Lung (tissue), 12 donors: ENCODE data around the gene ADAMTSL2. TPM values are rescaled to one million over a fixed set of nuclear protein-coding genes. Genes with fewer than 3 reads are reported as not detected.

Experiments used
- ATAC-seq: fragments of 200-7000 bp; cut with Tn5 transposase; one replicate; pipeline ENCODE4 v1.9.1; 2020; ENCODE audit warnings: moderate number of reproducible peaks; ENCODE audit not compliant: insufficient read depth, low FRiP score
- DNase-seq, 3 donors: peaks; one replicate each; pipeline ENCODE4 v3.0.0-alpha.2; 2013 to 2017
- H3K27ac ChIP-seq, 2 donors: one replicate each; pipeline ENCODE4 v1.5.1; 2013; ENCODE audit warnings: mild to moderate bottlenecking in 2 of 2, moderate library complexity in 2 of 2, control low read depth in 1 of 2, inconsistent platforms in 1 of 2, low read depth in 1 of 2, low read length in 1 of 2
- H3K27me3 ChIP-seq, 3 donors: one replicate each; pipeline ENCODE4 v1.5.1; 2013; ENCODE audit warnings: low read length in 2 of 3; ENCODE audit not compliant: control insufficient read depth in 3 of 3, insufficient read depth in 3 of 3
- H3K36me3 ChIP-seq, 4 donors: one replicate each; pipeline ENCODE4 v1.5.1; 2013; ENCODE audit warnings: low read length in 4 of 4, mild to moderate bottlenecking in 1 of 4, moderate library complexity in 1 of 4; ENCODE audit not compliant: control insufficient read depth in 4 of 4, insufficient read depth in 4 of 4
- H3K4me1 ChIP-seq, 5 donors: one replicate each; pipeline ENCODE4 v1.5.1; 2013; ENCODE audit warnings: low read length in 5 of 5, mild to moderate bottlenecking in 2 of 5, moderate library complexity in 1 of 5; ENCODE audit not compliant: control insufficient read depth in 5 of 5, insufficient read depth in 5 of 5
- H3K4me3 ChIP-seq: one replicate; pipeline ENCODE4 v1.5.1; 2013; ENCODE audit warnings: mild to moderate bottlenecking, control low read depth, moderate library complexity
- H3K9ac ChIP-seq, 2 donors: one replicate each; pipeline ENCODE4 v1.5.1; 2013; ENCODE audit warnings: low read length in 2 of 2, control low read depth in 1 of 2; ENCODE audit not compliant: insufficient read depth in 1 of 2
- H3K9me3 ChIP-seq, 4 donors: one replicate each; pipeline ENCODE4 v1.5.1; 2013; ENCODE audit warnings: low read length in 3 of 4, mild to moderate bottlenecking in 1 of 4, moderate library complexity in 1 of 4; ENCODE audit not compliant: control insufficient read depth in 4 of 4, insufficient read depth in 3 of 4
- WGBS, 2 donors: extraction: QIAGEN DNeasy Blood & Tissue Kit; methylation state at CpG; one replicate each; pipeline ENCODE4 v1.1.7; 2013; 5-methylcytosine and 5-hydroxymethylcytosine counted together
- polyA plus RNA-seq, 2 donors: library from polyadenylated mRNA; stranded (reverse); fragments of 200-250 nt; gene quantifications; one replicate each; pipeline ENCODE4 v1.2.1, GENCODE V29; 2013
- total RNA-seq, 2 donors: library from RNA; depleted of rRNA in 1 of 2; stranded (reverse); fragments of >200 nt in 1 of 2; gene quantifications; one replicate each; pipeline ENCODE4 v1.2.1, GENCODE V29; 2014 to 2021
- TF ChIP-seq, protein P1 (sequence below): IDR thresholded peaks from 2 replicates; pipeline ENCODE4 v1.5.1; 2012; ENCODE audit warnings: mild to moderate bottlenecking; ENCODE audit errors: control extremely low read depth, extremely low read depth
- donor health status: control.
- donor health status: control.
- donor health status: Bipolar disorder and iron deficiency.
- donor health status: healthy.
- donor health status: DM: yes; HTN: yes; CAD: no.

ADAMTSL2 gene
- total and polyA plus RNA-seq, 4 donors, result 6.4 to 20.6 (median 10.1) TPM

DNA sequence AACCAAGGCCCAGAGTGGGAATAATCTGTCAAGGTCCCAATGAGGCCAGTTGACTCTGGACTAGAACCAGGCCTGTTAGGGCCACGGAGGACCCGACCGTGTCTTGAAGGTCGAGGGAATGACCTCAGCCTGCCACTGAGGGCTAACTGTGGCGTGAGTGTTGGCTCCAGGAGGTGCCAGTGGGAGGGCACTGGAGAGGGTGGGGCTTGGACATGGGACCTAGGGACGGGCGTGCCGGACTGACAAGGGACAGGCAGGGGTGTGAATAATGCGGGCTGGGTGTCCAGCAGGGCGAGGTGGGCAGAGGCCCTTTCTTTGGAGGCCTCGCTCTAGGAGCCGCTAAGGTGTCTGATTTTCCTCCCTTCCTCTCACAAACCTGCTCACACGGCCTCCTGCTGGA is 7.5 kb downstream of the ADAMTSL2 start:
- no peak overlapping the region for H3K9ac ChIP-seq

GRCh38 chr9:133543772-133544467 is 9.4 kb downstream of the ADAMTSL2 start:
- H3K27me3 ChIP-seq, result no peaks in the 10 kb centered on the region
- H3K4me1 ChIP-seq, result peaks cover 0 to 40% (median 16%) of the 10 kb centered on the region in 5 donors
- TF ChIP-seq, protein P1, sequence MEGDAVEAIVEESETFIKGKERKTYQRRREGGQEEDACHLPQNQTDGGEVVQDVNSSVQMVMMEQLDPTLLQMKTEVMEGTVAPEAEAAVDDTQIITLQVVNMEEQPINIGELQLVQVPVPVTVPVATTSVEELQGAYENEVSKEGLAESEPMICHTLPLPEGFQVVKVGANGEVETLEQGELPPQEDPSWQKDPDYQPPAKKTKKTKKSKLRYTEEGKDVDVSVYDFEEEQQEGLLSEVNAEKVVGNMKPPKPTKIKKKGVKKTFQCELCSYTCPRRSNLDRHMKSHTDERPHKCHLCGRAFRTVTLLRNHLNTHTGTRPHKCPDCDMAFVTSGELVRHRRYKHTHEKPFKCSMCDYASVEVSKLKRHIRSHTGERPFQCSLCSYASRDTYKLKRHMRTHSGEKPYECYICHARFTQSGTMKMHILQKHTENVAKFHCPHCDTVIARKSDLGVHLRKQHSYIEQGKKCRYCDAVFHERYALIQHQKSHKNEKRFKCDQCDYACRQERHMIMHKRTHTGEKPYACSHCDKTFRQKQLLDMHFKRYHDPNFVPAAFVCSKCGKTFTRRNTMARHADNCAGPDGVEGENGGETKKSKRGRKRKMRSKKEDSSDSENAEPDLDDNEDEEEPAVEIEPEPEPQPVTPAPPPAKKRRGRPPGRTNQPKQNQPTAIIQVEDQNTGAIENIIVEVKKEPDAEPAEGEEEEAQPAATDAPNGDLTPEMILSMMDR, result no peak
- no peak for DNase-seq
- H3K36me3 ChIP-seq, result no peaks in the 10 kb centered on the region
- peak overlapping the region in 1 of 2 donors; percentile 41 for H3K27ac ChIP-seq
- H3K9ac ChIP-seq, result no peak overlapping the region
- 76 to 83% methylated on average over 16 of the region's 16 CpGs for WGBS, 2 donors
- no peak for ATAC-seq
- H3K9me3 ChIP-seq, result no peaks in the 10 kb centered on the region
- no peak overlapping the region for H3K4me3 ChIP-seq

More for the DNA sequence above, 7.5 kb downstream of the ADAMTSL2 start:
- no peak overlapping the region for H3K27ac ChIP-seq
- peaks cover 0 to 45% (median 16%) of the 10 kb centered on the region in 5 donors for H3K4me1 ChIP-seq
- no peaks in the 10 kb centered on the region for H3K27me3 ChIP-seq
- 80 to 81% methylated on average over 13 of the region's 13 CpGs for WGBS, 2 donors
- no peak for ATAC-seq
- H3K4me3 ChIP-seq, result no peak overlapping the region
- TF ChIP-seq, protein P1, result no peak
- DNase-seq, result no peak
- no peaks in the 10 kb centered on the region for H3K9me3 ChIP-seq
- no peaks in the 10 kb centered on the region for H3K36me3 ChIP-seq

DNA sequence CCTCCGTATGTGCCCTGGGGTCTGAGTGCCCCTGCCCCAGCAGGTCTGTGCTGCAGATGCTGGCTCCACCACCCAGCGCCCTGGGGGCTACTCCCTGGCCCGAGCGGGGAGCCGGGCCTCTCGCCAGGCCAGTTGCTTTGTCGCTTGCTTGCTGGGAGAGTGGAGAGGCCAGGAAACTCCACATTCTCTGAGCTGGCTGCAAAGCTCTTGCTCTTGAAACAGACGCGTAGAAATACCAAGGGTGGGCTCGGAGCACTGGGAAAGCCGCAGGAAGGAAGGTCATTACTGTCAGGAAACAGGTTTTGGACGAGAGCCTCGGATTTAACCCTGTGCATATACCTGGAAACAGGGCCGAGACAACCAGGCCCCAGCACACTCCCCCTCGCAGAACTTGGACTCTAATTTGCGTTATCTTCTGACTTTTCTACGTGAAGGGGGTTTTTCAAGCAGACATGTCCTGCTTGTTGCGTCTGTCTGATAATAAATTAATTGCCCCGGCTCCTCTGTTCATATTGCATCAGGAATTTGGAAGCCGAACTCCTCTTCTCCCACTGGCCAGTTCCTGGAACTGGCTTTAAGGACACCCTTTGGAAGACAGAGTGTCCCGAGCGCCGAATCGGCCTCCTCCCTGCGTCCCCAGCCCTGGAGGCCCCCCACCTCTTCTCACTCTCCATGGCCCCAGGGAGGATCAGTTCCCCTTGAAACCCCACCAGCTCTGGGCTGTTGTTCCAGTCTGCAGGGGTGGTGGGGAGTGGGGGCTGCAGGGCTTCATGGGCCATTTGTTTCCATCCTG is 11.2 kb downstream of the ADAMTSL2 start:
- TF ChIP-seq, protein P1, result no peak
- no peak overlapping the region for H3K9ac ChIP-seq

More for the DNA sequence above, 11.2 kb downstream of the ADAMTSL2 start:
- Histone ChIP-seq H3K9me3 (no peaks in the 10 kb centered on the region), H3K27ac (peak overlapping the region in 1 of 2 donors; percentile 68), H3K4me3 (no peak overlapping the region), H3K36me3 (no peaks in the 10 kb centered on the region), H3K4me1 (peaks cover 0 to 27% (median 11%) of the 10 kb centered on the region in 5 donors), H3K27me3 (no peaks in the 10 kb centered on the region)
- ATAC-seq (no peak), DNase-seq (peak; percentile 68 to 78 (median 71))
- WGBS, 2 donors, result 46 to 62% methylated on average over 25 of the region's 25 CpGs
